Measurements from ENCODE around the gene GMDS. TPM values are rescaled to one million over a fixed set of nuclear protein-coding genes. Genes with fewer than 3 reads are reported as not detected.

Gene GMDS
- total RNA-seq, 1 donor from 2014 or later, result 7.8 TPM

DNA sequence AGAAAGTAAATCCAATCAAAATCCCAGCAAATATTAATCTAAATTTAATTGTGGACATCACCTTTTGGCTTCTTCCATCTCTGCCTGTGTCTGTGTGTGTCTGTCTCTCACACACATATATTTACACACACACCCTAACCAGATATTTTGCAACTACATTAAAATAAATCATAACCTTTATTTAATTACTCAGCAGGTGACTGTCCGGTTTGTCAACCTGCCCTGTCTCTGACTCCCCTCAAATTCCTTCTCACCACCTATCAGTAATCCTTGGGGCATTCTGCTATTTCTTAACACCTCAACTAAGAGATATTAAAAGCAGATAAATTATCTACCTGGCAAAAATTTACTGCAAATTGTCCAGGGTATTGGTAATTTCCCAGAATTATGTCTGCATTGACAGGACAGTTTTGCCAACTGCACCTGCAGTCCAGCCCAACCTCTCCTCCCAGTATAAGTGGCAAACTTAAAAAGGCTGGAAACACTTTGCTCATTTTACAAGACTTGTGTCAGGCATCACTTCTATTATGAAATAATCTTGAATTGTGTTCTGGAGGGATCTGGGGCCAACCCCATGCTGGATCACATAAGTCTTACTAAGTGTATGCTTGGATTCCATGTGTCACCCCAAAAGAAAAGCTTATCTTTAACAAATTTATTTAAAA, 216.1 kb downstream of the GMDS start:
- Histone ChIP-seq H3K36me3 (ENCODE audit: control insufficient read depth in 3 of 3, insufficient read depth in 3 of 3, low read length in 3 of 3) (no peaks in the 10 kb centered on the region), H3K9ac (ENCODE audit: low read depth in 1 of 3, low read length in 3 of 3) (no peak overlapping the region), H3K27ac (ENCODE audit: low read depth, low read length) (no peak overlapping the region), H3K9me3 (ENCODE audit: control insufficient read depth in 3 of 3, low read length in 3 of 3) (no peaks in the 10 kb centered on the region), H3K4me1 (ENCODE audit: control insufficient read depth in 3 of 3, insufficient read depth in 3 of 3, low read length in 3 of 3) (no peaks in the 10 kb centered on the region), H3K27me3 (ENCODE audit: control insufficient read depth in 3 of 3, insufficient read depth in 3 of 3, low read length in 3 of 3) (no peaks in the 10 kb centered on the region), H3K4me3 (ENCODE audit: low read length in 3 of 3) (no peak overlapping the region)

DNA sequence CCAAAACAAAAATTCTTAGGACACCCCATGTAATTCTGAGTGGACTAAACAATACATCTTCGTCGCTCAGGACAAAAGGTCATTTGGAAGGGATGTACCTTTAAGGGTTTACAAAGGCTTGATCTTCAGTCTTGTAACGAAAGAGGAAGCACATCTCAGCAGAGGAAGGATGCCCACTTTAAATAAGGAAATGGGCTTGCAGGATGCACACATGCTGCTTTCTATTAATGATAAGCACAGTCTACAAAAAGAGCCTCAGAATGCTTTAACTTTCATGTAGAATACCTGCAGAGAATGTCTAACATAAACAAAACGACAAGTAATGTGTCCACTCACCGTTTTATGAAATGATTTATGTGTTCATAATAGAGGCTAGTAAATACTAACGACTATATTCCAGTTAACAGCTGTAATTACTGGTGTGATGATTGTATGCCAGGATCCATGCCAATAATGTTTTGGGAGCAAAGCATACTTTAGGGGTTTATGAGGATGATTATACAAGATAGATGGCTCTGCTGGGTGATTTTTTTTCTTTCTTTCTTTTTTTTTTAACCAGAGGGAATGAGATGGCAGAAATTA, 216.9 kb downstream of the GMDS start:
- Histone ChIP-seq H3K4me1 (ENCODE audit: control insufficient read depth in 3 of 3, insufficient read depth in 3 of 3, low read length in 3 of 3) (no peaks in the 10 kb centered on the region), H3K27me3 (ENCODE audit: control insufficient read depth in 3 of 3, insufficient read depth in 3 of 3, low read length in 3 of 3) (no peaks in the 10 kb centered on the region), H3K27ac (ENCODE audit: low read depth, low read length) (no peak overlapping the region), H3K4me3 (ENCODE audit: low read length in 3 of 3) (no peak overlapping the region), H3K9ac (ENCODE audit: low read depth in 1 of 3, low read length in 3 of 3) (no peak overlapping the region), H3K9me3 (ENCODE audit: control insufficient read depth in 3 of 3, low read length in 3 of 3) (no peaks in the 10 kb centered on the region), H3K36me3 (ENCODE audit: control insufficient read depth in 3 of 3, insufficient read depth in 3 of 3, low read length in 3 of 3) (no peaks in the 10 kb centered on the region)

DNA sequence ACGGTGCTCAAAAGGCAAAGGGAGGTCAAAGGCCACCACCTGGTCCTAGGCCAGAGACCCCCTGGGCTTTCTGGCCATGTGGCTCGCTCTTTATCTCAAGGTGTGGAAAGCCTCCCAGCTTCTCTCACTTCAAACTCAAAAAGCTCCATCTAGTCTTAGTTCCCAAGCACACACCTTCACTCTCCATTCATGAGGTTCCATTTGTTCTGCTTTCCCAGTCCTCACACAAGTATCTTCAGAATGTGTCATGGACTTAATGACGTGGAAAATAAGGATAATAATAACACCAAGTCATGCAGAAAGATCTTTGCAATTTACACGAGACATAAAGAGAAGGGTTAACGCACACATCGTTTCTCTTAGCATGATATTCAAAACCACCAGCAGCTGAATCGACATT, 219.3 kb downstream of the GMDS start:
- H3K27me3 ChIP-seq (ENCODE audit: control insufficient read depth in 3 of 3, insufficient read depth in 3 of 3, low read length in 3 of 3), result no peaks in the 10 kb centered on the region
- H3K4me3 ChIP-seq (ENCODE audit: low read length in 3 of 3), result no peak overlapping the region
- H3K9me3 ChIP-seq (ENCODE audit: control insufficient read depth in 3 of 3, low read length in 3 of 3), result no peaks in the 10 kb centered on the region
- H3K36me3 ChIP-seq (ENCODE audit: control insufficient read depth in 3 of 3, insufficient read depth in 3 of 3, low read length in 3 of 3), result no peaks in the 10 kb centered on the region
- H3K4me1 ChIP-seq (ENCODE audit: control insufficient read depth in 3 of 3, insufficient read depth in 3 of 3, low read length in 3 of 3), result peaks cover 5 to 7% (median 5%) of the 10 kb centered on the region in 3 donors
- no peak overlapping the region for H3K27ac ChIP-seq (ENCODE audit: low read depth, low read length)
- no peak overlapping the region for H3K9ac ChIP-seq (ENCODE audit: low read depth in 1 of 3, low read length in 3 of 3)

DNA sequence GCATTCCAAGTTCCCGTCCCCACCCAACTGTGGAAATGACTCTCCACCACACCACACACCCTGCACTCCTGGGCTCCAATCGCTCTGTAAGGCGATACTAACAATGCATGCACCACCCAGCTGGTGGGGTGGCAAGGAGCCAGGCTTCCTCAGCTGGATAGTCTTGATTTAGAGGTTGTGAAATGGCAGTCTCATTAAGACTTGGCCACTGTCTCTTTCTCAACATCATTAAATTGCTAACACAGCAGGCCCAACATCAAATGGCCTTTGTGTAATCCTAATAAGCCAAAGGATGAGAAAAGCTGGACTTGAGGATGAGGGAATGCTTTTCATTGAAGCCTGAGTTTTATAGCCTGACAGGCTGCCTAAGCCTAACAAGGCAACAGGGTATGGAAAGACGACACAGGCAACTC, 223.7 kb downstream of the GMDS start:
- H3K36me3 ChIP-seq (ENCODE audit: control insufficient read depth in 3 of 3, insufficient read depth in 3 of 3, low read length in 3 of 3), result no peaks in the 10 kb centered on the region
- H3K4me3 ChIP-seq (ENCODE audit: low read length in 3 of 3), result no peak overlapping the region
- no peak overlapping the region for H3K9ac ChIP-seq (ENCODE audit: low read depth in 1 of 3, low read length in 3 of 3)
- H3K27ac ChIP-seq (ENCODE audit: low read depth, low read length), result no peak overlapping the region
- H3K9me3 ChIP-seq (ENCODE audit: control insufficient read depth in 3 of 3, low read length in 3 of 3), result no peaks in the 10 kb centered on the region
- H3K27me3 ChIP-seq (ENCODE audit: control insufficient read depth in 3 of 3, insufficient read depth in 3 of 3, low read length in 3 of 3), result no peaks in the 10 kb centered on the region
- H3K4me1 ChIP-seq (ENCODE audit: control insufficient read depth in 3 of 3, insufficient read depth in 3 of 3, low read length in 3 of 3), result peaks cover 5 to 11% (median 9%) of the 10 kb centered on the region in 3 donors

DNA sequence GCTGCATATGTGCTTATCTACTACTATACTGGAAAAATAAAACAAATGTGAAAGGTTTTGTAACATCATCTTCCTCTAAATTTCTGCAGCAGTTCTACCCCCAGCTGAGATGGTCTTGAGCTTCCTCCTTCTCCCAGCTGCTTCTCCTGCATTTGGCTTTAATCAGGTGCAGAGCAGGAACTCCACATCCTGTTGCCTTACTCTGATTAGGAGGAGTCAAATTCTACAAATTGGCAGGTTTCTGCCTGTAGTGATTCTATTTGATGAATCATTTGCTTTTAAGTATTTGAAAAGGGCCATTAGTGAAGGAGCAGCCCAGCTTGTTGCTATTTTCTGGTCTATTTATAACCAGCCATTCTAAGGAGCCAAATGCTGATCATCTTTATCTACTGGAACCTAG, 224.5 kb downstream of the GMDS start:
- Histone ChIP-seq H3K27me3 (ENCODE audit: control insufficient read depth in 3 of 3, insufficient read depth in 3 of 3, low read length in 3 of 3) (no peaks in the 10 kb centered on the region), H3K36me3 (ENCODE audit: control insufficient read depth in 3 of 3, insufficient read depth in 3 of 3, low read length in 3 of 3) (no peaks in the 10 kb centered on the region), H3K27ac (ENCODE audit: low read depth, low read length) (no peak overlapping the region)

DNA sequence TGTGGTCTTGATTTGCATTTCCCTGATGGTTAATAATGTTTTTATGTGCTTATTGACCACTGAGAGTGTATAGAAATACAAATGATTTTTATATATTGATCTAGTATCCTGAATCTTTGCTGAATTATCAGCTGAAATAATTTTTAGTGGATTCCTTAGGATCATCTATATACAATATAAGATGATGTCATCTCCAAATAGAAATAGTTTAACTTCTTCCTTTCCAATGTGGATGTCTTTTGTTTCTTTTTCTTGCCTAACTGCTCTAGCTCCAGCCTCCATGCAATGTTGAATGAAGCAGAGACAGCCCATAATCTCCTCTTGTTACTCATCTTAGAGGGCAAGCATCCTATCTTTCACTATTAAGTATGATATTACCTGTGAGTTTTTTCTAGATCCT, 226.4 kb downstream of the GMDS start:
- Histone ChIP-seq H3K9ac (ENCODE audit: low read depth in 1 of 3, low read length in 3 of 3) (no peak overlapping the region), H3K27ac (ENCODE audit: low read depth, low read length) (no peak overlapping the region), H3K36me3 (ENCODE audit: control insufficient read depth in 3 of 3, insufficient read depth in 3 of 3, low read length in 3 of 3) (no peaks in the 10 kb centered on the region), H3K9me3 (ENCODE audit: control insufficient read depth in 3 of 3, low read length in 3 of 3) (peaks cover 0 to 4% (median 2%) of the 10 kb centered on the region in 3 donors), H3K4me1 (ENCODE audit: control insufficient read depth in 3 of 3, insufficient read depth in 3 of 3, low read length in 3 of 3) (peaks cover 5 to 11% (median 9%) of the 10 kb centered on the region in 3 donors), H3K4me3 (ENCODE audit: low read length in 3 of 3) (no peak overlapping the region), H3K27me3 (ENCODE audit: control insufficient read depth in 3 of 3, insufficient read depth in 3 of 3, low read length in 3 of 3) (no peaks in the 10 kb centered on the region)

More for the DNA sequence above, 224.5 kb downstream of the GMDS start:
- Histone ChIP-seq H3K4me3 (ENCODE audit: low read length in 3 of 3) (no peak overlapping the region), H3K9me3 (ENCODE audit: control insufficient read depth in 3 of 3, low read length in 3 of 3) (no peaks in the 10 kb centered on the region), H3K9ac (ENCODE audit: low read depth in 1 of 3, low read length in 3 of 3) (no peak overlapping the region), H3K4me1 (ENCODE audit: control insufficient read depth in 3 of 3, insufficient read depth in 3 of 3, low read length in 3 of 3) (peaks cover 5 to 11% (median 9%) of the 10 kb centered on the region in 3 donors)

DNA sequence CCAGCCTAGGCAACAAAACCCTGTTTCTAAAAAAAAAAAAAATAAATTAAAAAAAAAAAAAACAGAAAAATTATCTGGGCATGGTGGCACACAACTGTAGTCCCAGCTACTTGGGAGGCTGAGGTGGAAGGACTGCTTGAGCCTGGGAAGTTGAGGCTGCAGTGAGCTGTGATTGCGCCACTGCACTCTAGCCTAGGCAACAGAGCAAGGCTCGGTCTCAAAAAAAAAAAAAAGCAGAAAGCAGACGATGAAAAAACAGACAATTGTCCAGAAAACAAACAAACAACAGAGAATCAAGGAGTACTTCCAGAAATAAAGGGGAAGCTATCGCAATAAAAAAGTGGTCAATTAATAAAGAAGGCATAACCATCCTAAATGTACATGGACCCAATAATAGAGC, 229.4 kb downstream of the GMDS start:
- Histone ChIP-seq H3K9me3 (ENCODE audit: control insufficient read depth in 3 of 3, low read length in 3 of 3) (peaks cover 0 to 4% (median 2%) of the 10 kb centered on the region in 3 donors), H3K4me3 (ENCODE audit: low read length in 3 of 3) (no peak overlapping the region), H3K27ac (ENCODE audit: low read depth, low read length) (no peak overlapping the region), H3K27me3 (ENCODE audit: control insufficient read depth in 3 of 3, insufficient read depth in 3 of 3, low read length in 3 of 3) (no peaks in the 10 kb centered on the region), H3K9ac (ENCODE audit: low read depth in 1 of 3, low read length in 3 of 3) (no peak overlapping the region), H3K4me1 (ENCODE audit: control insufficient read depth in 3 of 3, insufficient read depth in 3 of 3, low read length in 3 of 3) (peaks cover 0 to 3% (median 3%) of the 10 kb centered on the region in 3 donors), H3K36me3 (ENCODE audit: control insufficient read depth in 3 of 3, insufficient read depth in 3 of 3, low read length in 3 of 3) (no peaks in the 10 kb centered on the region)

DNA sequence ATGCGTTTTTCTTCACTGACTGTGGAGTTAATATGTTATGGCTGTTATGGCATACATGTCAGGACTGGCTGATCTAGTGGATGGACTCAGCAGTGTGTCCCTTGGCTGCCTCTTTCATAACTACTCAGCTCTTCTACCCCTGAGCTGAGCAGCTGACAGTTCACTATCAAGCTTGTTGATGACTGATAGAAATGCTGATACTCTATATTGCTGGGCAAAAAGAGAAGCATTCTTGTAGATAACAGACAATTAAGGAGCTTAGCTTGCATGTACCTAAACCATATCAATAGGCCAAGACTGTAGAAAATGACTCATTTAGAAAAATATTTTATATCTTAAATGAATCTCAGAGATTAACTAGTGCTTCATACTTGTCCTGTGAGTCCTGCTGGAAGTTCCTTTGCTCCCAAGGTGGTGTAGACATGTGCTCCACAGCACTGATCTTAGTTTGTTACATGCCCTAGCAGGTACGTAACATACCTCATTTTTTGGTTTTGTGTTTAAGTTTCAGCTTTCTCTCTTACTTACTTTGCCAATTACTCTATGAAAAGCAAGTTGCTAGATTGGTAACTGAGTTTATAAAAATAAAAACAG, 236.9 kb downstream of the GMDS start:
- no peaks in the 10 kb centered on the region for H3K9me3 ChIP-seq (ENCODE audit: control insufficient read depth in 3 of 3, low read length in 3 of 3)
- no peaks in the 10 kb centered on the region for H3K27me3 ChIP-seq (ENCODE audit: control insufficient read depth in 3 of 3, insufficient read depth in 3 of 3, low read length in 3 of 3)
- H3K27ac ChIP-seq (ENCODE audit: low read depth, low read length), result no peak overlapping the region
- no peaks in the 10 kb centered on the region for H3K4me1 ChIP-seq (ENCODE audit: control insufficient read depth in 3 of 3, insufficient read depth in 3 of 3, low read length in 3 of 3)
- no peak overlapping the region for H3K4me3 ChIP-seq (ENCODE audit: low read length in 3 of 3)
- no peak overlapping the region for H3K9ac ChIP-seq (ENCODE audit: low read depth in 1 of 3, low read length in 3 of 3)
- no peaks in the 10 kb centered on the region for H3K36me3 ChIP-seq (ENCODE audit: control insufficient read depth in 3 of 3, insufficient read depth in 3 of 3, low read length in 3 of 3)

DNA sequence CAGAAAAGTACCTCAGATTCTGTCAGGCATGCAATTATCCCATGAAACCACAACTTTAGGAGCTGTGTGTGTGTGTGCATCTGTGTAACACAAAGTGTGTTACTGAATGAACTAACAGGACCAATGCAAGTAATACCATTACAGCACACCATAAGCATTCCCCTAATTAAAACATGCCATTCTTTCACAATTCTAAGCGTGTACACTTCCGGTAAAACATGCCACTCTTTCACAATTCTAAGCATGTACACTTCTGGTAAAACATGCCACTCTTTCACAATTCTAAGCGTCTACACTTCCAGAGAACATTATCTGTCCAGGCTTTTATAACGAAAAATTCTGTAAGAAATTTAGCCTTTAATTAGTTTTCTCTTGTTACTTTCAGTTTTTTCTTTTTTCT, 238.2 kb downstream of the GMDS start:
- no peak overlapping the region for H3K27ac ChIP-seq (ENCODE audit: low read depth, low read length)
- H3K27me3 ChIP-seq (ENCODE audit: control insufficient read depth in 3 of 3, insufficient read depth in 3 of 3, low read length in 3 of 3), result no peaks in the 10 kb centered on the region
- no peak overlapping the region for H3K4me3 ChIP-seq (ENCODE audit: low read length in 3 of 3)
- no peak overlapping the region for H3K9ac ChIP-seq (ENCODE audit: low read depth in 1 of 3, low read length in 3 of 3)
- H3K36me3 ChIP-seq (ENCODE audit: control insufficient read depth in 3 of 3, insufficient read depth in 3 of 3, low read length in 3 of 3), result no peaks in the 10 kb centered on the region
- no peaks in the 10 kb centered on the region for H3K9me3 ChIP-seq (ENCODE audit: control insufficient read depth in 3 of 3, low read length in 3 of 3)
- H3K4me1 ChIP-seq (ENCODE audit: control insufficient read depth in 3 of 3, insufficient read depth in 3 of 3, low read length in 3 of 3), result no peaks in the 10 kb centered on the region

DNA sequence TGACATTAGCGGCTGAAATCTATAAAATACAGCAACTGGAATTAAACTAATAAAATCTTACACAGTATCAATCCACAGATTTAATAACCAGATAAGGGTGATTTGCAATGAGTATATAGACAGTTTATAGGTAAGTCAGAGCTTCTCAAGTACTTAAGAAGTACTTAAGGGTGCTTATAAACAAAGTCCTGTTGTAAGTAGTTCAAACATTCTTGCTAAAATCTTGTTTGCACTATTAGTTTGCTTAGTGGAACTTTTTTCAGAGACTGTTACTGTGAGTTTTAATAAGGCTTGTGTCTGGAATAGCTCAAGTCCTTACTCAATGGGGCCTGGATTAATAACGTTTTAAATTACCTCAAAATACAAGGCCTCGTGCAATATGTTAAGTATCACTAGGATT, 240.5 kb downstream of the GMDS start:
- Histone ChIP-seq H3K4me1 (ENCODE audit: control insufficient read depth in 3 of 3, insufficient read depth in 3 of 3, low read length in 3 of 3) (no peaks in the 10 kb centered on the region), H3K27ac (ENCODE audit: low read depth, low read length) (no peak overlapping the region), H3K27me3 (ENCODE audit: control insufficient read depth in 3 of 3, insufficient read depth in 3 of 3, low read length in 3 of 3) (no peaks in the 10 kb centered on the region), H3K9me3 (ENCODE audit: control insufficient read depth in 3 of 3, low read length in 3 of 3) (no peaks in the 10 kb centered on the region), H3K36me3 (ENCODE audit: control insufficient read depth in 3 of 3, insufficient read depth in 3 of 3, low read length in 3 of 3) (no peaks in the 10 kb centered on the region), H3K9ac (ENCODE audit: low read depth in 1 of 3, low read length in 3 of 3) (no peak overlapping the region), H3K4me3 (ENCODE audit: low read length in 3 of 3) (no peak overlapping the region)

Measured in skeletal muscle tissue (tissue), 4 donors.